GM19455 (cell line): ENCODE results near the gene BET1.
"Not testable (repeated sequence)": the region's sequence is repeated elsewhere in the genome, so short reads cannot be mapped to it uniquely, and the experiment has no call there.

Source experiments
- ATAC-seq: cut with Tn5 transposase; IDR thresholded peaks from one replicate; pipeline ENCODE4 v1.9.1; 2021; ENCODE audit not compliant: unreplicated experiment

BET1 gene

GRCh38 chr7:94004024-94004951 is at the start of gene BET1:
Gene BET1 (minus strand): TSS chr7:94004355. CDS start chr7:94004216, 139 bp downstream.
- ATAC-seq = peak; percentile 94

- ATAC-seq = no peak
These were observed 49.4 kb upstream of the BET1 start for GRCh38 chr7:94053532-94053931.

- ATAC-seq = peak; percentile 40
These were observed 48.4 kb upstream of the BET1 start for GRCh38 chr7:94052398-94053180.

- peak; percentile 67 for ATAC-seq
These were observed 45.9 kb upstream of the BET1 start for GRCh38 chr7:94050046-94050445.

- peak; percentile 28 for ATAC-seq
These were observed 45.5 kb upstream of the BET1 start for GRCh38 chr7:94049615-94050014.

- ATAC-seq = no peak
These were observed 44.6 kb upstream of the BET1 start for GRCh38 chr7:94048755-94049154.

GRCh38 chr7:94047956-94048355 is 43.8 kb upstream of the BET1 start:
- no peak for ATAC-seq

GRCh38 chr7:94045581-94045980 is 41.4 kb upstream of the BET1 start:
- ATAC-seq = no peak

- ATAC-seq = no peak
These were observed 40.7 kb upstream of the BET1 start for GRCh38 chr7:94044806-94045205.

GRCh38 chr7:94043299-94043698 is 39.1 kb upstream of the BET1 start:
- ATAC-seq = no peak

- ATAC-seq = peak; percentile 91
These were observed 38.2 kb upstream of the BET1 start for GRCh38 chr7:94042381-94042780.

- no peak for ATAC-seq
These were observed 37.4 kb upstream of the BET1 start for GRCh38 chr7:94041529-94041928.

- ATAC-seq = no peak
These were observed 36.1 kb upstream of the BET1 start for GRCh38 chr7:94040254-94040653.

- no peak for ATAC-seq
These were observed 35.3 kb upstream of the BET1 start for GRCh38 chr7:94039368-94040035.

GRCh38 chr7:94031865-94032264 is 27.7 kb upstream of the BET1 start:
- ATAC-seq = no peak

GRCh38 chr7:94030634-94031033 is 26.5 kb upstream of the BET1 start:
- ATAC-seq = no peak

GRCh38 chr7:94029976-94030375 is 25.8 kb upstream of the BET1 start:
- no peak for ATAC-seq

GRCh38 chr7:94028768-94029167 is 24.6 kb upstream of the BET1 start:
- ATAC-seq = no peak

- ATAC-seq = not testable (repeated sequence)
These were observed 22.5 kb upstream of the BET1 start for GRCh38 chr7:94026619-94027018.

- ATAC-seq = no peak
These were observed 18.4 kb upstream of the BET1 start for GRCh38 chr7:94022550-94022949.

- ATAC-seq = no peak
These were observed 12.6 kb upstream of the BET1 start for GRCh38 chr7:94016786-94017185.
